GM21529 (cell line): Measurements from ENCODE around the gene TM9SF2.

ENCODE experiments used
- ATAC-seq: cut with Tn5 transposase; IDR thresholded peaks from one replicate; pipeline ENCODE4 v1.9.1; 2021; ENCODE audit not compliant: unreplicated experiment

The TM9SF2 gene

DNA sequence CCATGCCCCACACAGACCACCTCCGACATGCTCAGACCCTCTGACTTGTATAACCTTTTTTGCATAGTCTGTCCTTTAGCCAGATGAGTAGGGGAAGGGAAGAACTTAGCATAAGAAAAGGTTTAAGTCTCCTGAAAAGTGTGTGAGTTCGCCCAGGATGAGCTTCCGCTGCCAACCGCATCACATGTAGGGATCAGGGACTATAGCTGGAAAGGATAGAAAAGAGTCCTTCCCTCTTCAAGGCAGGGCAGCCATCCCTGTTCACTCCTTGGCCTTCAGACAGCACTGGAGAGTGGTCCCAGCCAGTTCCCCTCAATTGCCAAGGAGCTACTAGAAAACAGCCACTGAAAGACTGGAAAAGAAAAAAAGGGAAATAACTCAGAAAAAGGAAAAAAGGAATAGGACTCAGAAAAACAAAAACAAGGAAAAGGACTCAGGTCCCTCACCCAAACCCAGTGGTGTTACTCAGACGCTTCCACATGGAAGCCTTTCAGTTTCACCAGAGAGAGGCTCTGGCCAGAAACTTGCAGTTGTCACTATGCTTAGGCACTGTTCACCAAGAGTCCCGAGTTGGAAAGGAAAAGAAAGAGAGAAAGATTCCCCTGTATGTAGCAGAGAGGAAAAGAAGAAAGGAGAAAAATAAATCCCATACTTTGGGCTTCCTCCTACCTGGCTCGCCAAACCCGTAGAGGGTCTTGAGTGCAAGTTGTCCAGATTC is 5.6 kb upstream of the TM9SF2 start:
- no peak for ATAC-seq

GRCh38 chr13:99496184-99497142 is 4.8 kb upstream of the TM9SF2 start:
- peak; percentile 51 for ATAC-seq

DNA sequence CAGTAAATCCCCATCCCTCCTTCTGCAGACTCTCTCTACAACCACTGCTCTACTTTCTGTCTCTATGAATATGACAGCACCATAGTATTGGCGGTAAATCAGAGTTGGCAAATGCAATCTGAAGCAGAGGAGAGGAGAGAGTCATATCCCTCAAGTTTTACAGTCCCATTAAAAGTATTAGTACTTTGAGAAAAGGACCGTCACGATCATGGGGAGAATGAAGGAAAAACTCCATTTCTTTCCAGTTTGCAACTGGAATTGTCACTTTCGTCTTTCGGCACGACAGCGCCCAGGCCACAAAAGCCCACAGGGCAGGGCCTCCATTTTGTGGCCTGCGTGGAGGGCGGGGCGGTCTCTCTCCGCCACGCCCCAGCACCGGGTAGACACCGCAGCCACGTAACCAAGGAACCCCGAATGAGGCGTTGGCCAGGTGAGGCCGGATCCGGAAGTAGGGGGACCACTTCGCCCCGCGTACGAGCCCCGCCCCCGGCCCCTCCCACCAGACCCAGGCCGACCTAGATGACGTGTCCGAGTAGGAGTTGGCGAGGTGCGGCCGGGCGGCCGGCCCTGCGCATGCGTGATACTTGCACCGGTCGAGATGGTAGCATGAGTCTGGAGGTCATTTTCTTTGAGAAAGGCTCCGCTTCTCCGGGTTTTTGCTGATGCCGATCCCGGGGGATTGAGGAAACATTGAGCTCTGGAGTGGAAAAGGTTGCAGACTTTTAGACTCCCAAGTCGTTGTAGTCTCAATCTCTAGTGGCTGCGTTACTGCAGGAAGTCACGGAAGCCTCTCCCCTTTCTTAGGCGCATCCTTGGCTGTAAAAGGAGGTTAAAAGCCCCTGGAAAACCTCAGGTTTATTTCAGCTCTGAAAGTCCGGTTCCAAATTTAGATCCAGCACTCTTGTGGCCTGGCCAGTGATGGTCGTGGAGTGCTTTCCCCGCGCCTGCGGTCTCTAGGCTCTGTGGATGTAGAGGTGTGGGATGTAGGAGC is 2.8 kb upstream of the TM9SF2 start:
- peak; percentile 50 for ATAC-seq

DNA sequence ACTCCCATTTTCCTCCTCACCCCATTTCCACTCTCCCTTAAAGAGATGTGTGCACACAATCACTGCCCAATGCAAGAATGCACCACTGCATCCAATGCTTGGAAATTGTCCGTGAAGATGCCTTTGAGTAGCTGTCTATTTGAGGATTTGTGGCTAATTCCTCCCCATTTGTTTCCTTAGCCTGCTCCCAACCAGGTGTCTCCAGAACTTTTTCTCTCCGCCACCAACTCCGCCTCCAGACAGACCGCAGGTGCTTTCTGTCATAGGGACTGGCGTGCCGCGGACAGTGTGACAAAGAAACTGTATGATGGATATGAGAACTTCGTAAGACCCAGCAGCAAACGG is 461 bp upstream of the TM9SF2 start:
- peak; percentile 2 for ATAC-seq

- ATAC-seq: no peak
These were observed 603 bp downstream of the TM9SF2 start for GRCh38 chr13:99501848-99502301.

GRCh38 chr13:99505814-99506269 is 4.6 kb downstream of the TM9SF2 start:
- no peak for ATAC-seq

- ATAC-seq: peak; percentile 86
These were observed 5.4 kb downstream of the TM9SF2 start for GRCh38 chr13:99506634-99507033.

DNA sequence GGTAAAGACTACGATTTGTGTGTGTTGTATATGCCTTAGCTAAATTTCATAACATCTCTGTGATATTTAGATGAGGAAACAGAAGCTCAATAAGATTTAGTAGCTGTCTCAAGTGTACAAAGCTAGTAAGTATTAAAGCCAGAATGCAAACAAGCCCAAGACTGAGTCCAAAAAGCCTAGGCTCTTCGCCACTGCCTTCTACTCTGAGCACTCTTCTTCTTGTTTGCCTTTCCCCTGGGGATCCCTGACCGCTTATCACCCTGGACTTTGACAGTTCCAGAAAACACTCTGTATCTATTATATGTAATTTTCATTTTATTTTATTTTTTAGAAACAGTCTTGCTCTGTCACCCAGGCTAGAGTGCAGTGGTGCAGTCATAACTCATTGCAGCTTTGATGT is 5.8 kb downstream of the TM9SF2 start:
- ATAC-seq: no peak

GRCh38 chr13:99507551-99507950 is 6.3 kb downstream of the TM9SF2 start:
- ATAC-seq: no peak

- ATAC-seq: no peak
These were observed 6.7 kb downstream of the TM9SF2 start for GRCh38 chr13:99507986-99508385.

- no peak for ATAC-seq
These were observed 8.2 kb downstream of the TM9SF2 start for GRCh38 chr13:99509479-99509878.

GRCh38 chr13:99514801-99515200 is 13.5 kb downstream of the TM9SF2 start:
- ATAC-seq: no peak

GRCh38 chr13:99516153-99516929 is 15.1 kb downstream of the TM9SF2 start:
- ATAC-seq: no peak

GRCh38 chr13:99517577-99517976 is 16.3 kb downstream of the TM9SF2 start:
- no peak for ATAC-seq

- ATAC-seq: no peak
These were observed 16.7 kb downstream of the TM9SF2 start for GRCh38 chr13:99517984-99518383.

- no peak for ATAC-seq
These were observed 21.0 kb downstream of the TM9SF2 start for GRCh38 chr13:99522298-99522697.

GRCh38 chr13:99523838-99524237 is 22.6 kb downstream of the TM9SF2 start:
- ATAC-seq: no peak

DNA sequence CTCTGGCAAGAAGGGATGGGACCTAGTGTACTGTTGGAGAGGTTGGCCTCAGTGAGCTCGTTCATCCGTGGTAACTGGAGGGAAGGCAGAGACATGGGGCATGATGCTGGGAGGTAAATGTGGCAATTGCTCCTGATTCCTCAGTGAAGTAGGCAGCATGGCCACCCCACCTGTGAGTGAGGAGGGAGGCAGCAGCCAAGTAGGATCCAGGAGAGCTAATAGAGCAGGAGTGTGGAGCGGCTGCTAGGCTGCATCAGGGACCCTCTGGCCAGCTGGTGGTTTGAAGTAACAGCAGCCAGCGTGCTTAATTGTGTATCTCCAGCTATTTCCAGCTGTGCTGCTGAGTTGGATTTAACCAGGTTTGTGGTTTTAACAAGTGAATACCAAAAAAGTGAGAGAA is 24.7 kb downstream of the TM9SF2 start:
- ATAC-seq: no peak

- ATAC-seq: no peak
These were observed 25.3 kb downstream of the TM9SF2 start for GRCh38 chr13:99526549-99526948.

DNA sequence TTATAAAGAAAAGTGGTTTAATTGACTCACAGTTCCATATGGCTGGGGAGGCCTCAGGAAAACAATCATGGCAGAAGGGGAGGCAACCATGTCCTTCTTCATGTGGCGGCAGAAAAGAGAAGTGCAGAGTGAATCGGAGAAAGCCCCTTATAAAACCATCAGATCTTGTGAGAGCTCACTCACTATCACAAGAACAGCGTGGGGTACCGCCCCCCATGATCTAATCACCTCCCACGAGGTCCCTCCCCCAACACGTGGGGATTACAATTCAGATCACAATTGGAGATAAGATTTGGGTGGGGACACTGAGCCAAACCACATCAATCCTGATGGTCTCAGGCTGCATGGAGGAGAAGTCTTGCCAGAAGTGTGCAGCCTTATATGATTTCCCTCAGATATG is 26.0 kb downstream of the TM9SF2 start:
- no peak for ATAC-seq
